Endodermal cell (in vitro differentiated cells): ENCODE data around the gene IL26. TPM values are rescaled to one million over a fixed set of nuclear protein-coding genes. Genes with fewer than 3 reads are reported as not detected.
A peak's percentile ranks its signal among the peaks of the same experiment; 100 is the strongest.
"Not testable (repeated sequence)": the region's sequence is repeated elsewhere in the genome, so short reads cannot be mapped to it uniquely, and the experiment has no call there.

Source experiments
- DNase-seq: peaks from one replicate; pipeline ENCODE4 v3.0.0-alpha.2; 2017
- H3K27ac ChIP-seq: 2 replicates; pipeline ENCODE4 v1.5.1; 2013; ENCODE audit warnings: mild to moderate bottlenecking, low read depth, low read length, moderate library complexity
- H3K27me3 ChIP-seq: 2 replicates; pipeline ENCODE4 v1.6.1; 2013; ENCODE audit warnings: mild to moderate bottlenecking, low read length, moderate library complexity; ENCODE audit not compliant: insufficient read depth, control insufficient read depth, poor library complexity, severe bottlenecking
- H3K36me3 ChIP-seq: 2 replicates; pipeline ENCODE4 v1.7.0; 2013; ENCODE audit warnings: mild to moderate bottlenecking, low read length, moderate library complexity; ENCODE audit not compliant: control insufficient read depth, insufficient read depth
- H3K4me1 ChIP-seq: one replicate; pipeline ENCODE4 v1.7.0; 2013; ENCODE audit warnings: low read length; ENCODE audit not compliant: control insufficient read depth, insufficient read depth
- H3K4me3 ChIP-seq: 2 replicates; pipeline ENCODE4 v1.5.1; 2013; ENCODE audit warnings: mild to moderate bottlenecking, low read length, moderate library complexity
- H3K9ac ChIP-seq: 2 replicates; pipeline ENCODE4 v1.6.1; 2013; ENCODE audit warnings: mild to moderate bottlenecking, low read length, moderate library complexity; ENCODE audit not compliant: poor library complexity, severe bottlenecking; ENCODE audit errors: extremely low read depth
- H3K9me3 ChIP-seq: 2 replicates; pipeline ENCODE4 v1.6.1; 2013; ENCODE audit warnings: mild to moderate bottlenecking, low read length, moderate library complexity; ENCODE audit not compliant: control insufficient read depth
- H3K27ac Mint-ChIP-seq: 2 replicates; pipeline ENCODE4 v1.8.0; 2020; ENCODE audit warnings: mixed read lengths
- H3K27me3 Mint-ChIP-seq: 2 replicates; pipeline ENCODE4 v1.8.0; 2021; ENCODE audit warnings: mild to moderate bottlenecking, mixed read lengths; ENCODE audit not compliant: insufficient read depth
- H3K36me3 Mint-ChIP-seq: 2 replicates; pipeline ENCODE4 v1.8.0; 2020; ENCODE audit warnings: low read depth, mixed read lengths
- H3K4me1 Mint-ChIP-seq: 2 replicates; pipeline ENCODE4 v1.8.0; 2020; ENCODE audit warnings: mixed read lengths
- H3K4me3 Mint-ChIP-seq: 2 replicates; pipeline ENCODE4 v1.8.0; 2020; ENCODE audit warnings: mild to moderate bottlenecking, moderate library complexity, mixed read lengths
- H3K9me3 Mint-ChIP-seq: 2 replicates; pipeline ENCODE4 v1.8.0; 2020; ENCODE audit warnings: mild to moderate bottlenecking, mixed read lengths
- CTCF ChIP-seq: fragments of 200-600 bp; sonication (generic); conservative IDR thresholded peaks from 2 replicates; pipeline ENCODE4 v1.5.0; 2021; ENCODE audit warnings: antibody characterized with exemption, mild to moderate bottlenecking
- WGBS, 2 experiments: methylation state at CpG; one replicate each; pipeline versions ENCODE4 v1.1.5 to v1.1.7; 2013; ENCODE audit warnings: missing lambda C conversion rate in 2 of 2, mixed read lengths in 1 of 2; ENCODE audit not compliant: insufficient coverage in 1 of 2, insufficient read length in 1 of 2; 5-methylcytosine and 5-hydroxymethylcytosine counted together
- total RNA-seq, 2 donors: library from RNA; stranded (reverse); fragmentation: NEBNext Ultra II Directional in 1 of 2; extraction: Animal tissue kit (Norgen Biotek cat#: 25700) in 1 of 2; gene quantifications; 2 replicates in 1 of 2; 3 replicates in 1 of 2; pipeline ENCODE4 v1.2.1, GENCODE V29; 2021

IL26 gene
- total RNA-seq, 2 donors from 2014 or later: not detected

- Mint-ChIP-seq H3K4me3 (no peak overlapping the region), H3K4me1 (peaks cover 3% of the 10 kb centered on the region), H3K9me3 (peaks cover 3% of the 10 kb centered on the region), H3K27me3 (peaks cover 2% of the 10 kb centered on the region), H3K36me3 (no peaks in the 10 kb centered on the region), H3K27ac (no peak overlapping the region)
- H3K36me3 ChIP-seq: no peaks in the 10 kb centered on the region
- no peak overlapping the region for H3K27ac ChIP-seq
- H3K4me1 ChIP-seq: no peaks in the 10 kb centered on the region
- H3K4me3 ChIP-seq: no peak overlapping the region
- no peaks in the 10 kb centered on the region for H3K9me3 ChIP-seq
- no peaks in the 10 kb centered on the region for H3K27me3 ChIP-seq
- no peak for DNase-seq
- WGBS, 2 experiments: 80% methylated on average over 1 of the region's 1 CpG; no CpG with 5 or more reads in 1 of the 2 experiments
- no peak for TF ChIP-seq CTCF
- no peak overlapping the region for H3K9ac ChIP-seq
Measured at GRCh38 chr12:68221497-68221896, 4.1 kb downstream of the IL26 start.

- Mint-ChIP-seq H3K4me1 (no peaks in the 10 kb centered on the region), H3K36me3 (no peaks in the 10 kb centered on the region), H3K27ac (no peak overlapping the region), H3K9me3 (peaks cover 2% of the 10 kb centered on the region), H3K27me3 (peaks cover 13% of the 10 kb centered on the region), H3K4me3 (no peak overlapping the region)
- H3K27ac ChIP-seq: no peak overlapping the region
- no peaks in the 10 kb centered on the region for H3K4me1 ChIP-seq
- TF ChIP-seq CTCF: no peak
- H3K27me3 ChIP-seq: peaks cover 19% of the 10 kb centered on the region
- H3K9me3 ChIP-seq: no peaks in the 10 kb centered on the region
- H3K9ac ChIP-seq: no peak overlapping the region
- H3K4me3 ChIP-seq: no peak overlapping the region
- no peaks in the 10 kb centered on the region for H3K36me3 ChIP-seq
- 89 to 100% methylated on average over 1 of the region's 2 CpGs for WGBS, 2 experiments
- no peak for DNase-seq
Measured at GRCh38 chr12:68210875-68211274, 14.7 kb downstream of the IL26 start.

- peaks cover 28% of the 10 kb centered on the region for H3K27me3 Mint-ChIP-seq
- H3K9me3 ChIP-seq, H3K9me3 Mint-ChIP-seq, H3K36me3 ChIP-seq, H3K4me3 Mint-ChIP-seq, H3K36me3 Mint-ChIP-seq, H3K4me3 ChIP-seq, H3K9ac ChIP-seq, H3K27ac Mint-ChIP-seq, H3K4me1 Mint-ChIP-seq, DNase-seq, H3K4me1 ChIP-seq: not testable (repeated sequence)
- Histone ChIP-seq H3K27me3 (peaks cover 36% of the 10 kb centered on the region), H3K27ac (peak overlapping the region; percentile 85)
- 83 to 87% methylated on average over 8 to 11 of the region's 12 CpGs for WGBS, 2 experiments
Measured at GRCh38 chr12:68209048-68209728, 16.4 kb downstream of the IL26 start.

GRCh38 chr12:68207276-68207675 lies 18.3 kb downstream of the IL26 start:
- no peaks in the 10 kb centered on the region for H3K36me3 ChIP-seq
- DNase-seq: no peak
- H3K27me3 Mint-ChIP-seq: peaks cover 37% of the 10 kb centered on the region
- peaks cover 2% of the 10 kb centered on the region for H3K9me3 Mint-ChIP-seq
- no peak overlapping the region for H3K4me3 Mint-ChIP-seq
- peaks cover 13% of the 10 kb centered on the region for H3K4me1 Mint-ChIP-seq
- no peaks in the 10 kb centered on the region for H3K4me1 ChIP-seq
- peaks cover 43% of the 10 kb centered on the region for H3K27me3 ChIP-seq
- no peak overlapping the region for H3K27ac Mint-ChIP-seq
- no peak overlapping the region for H3K9ac ChIP-seq
- no peak overlapping the region for H3K27ac ChIP-seq
- H3K4me3 ChIP-seq: no peak overlapping the region
- H3K9me3 ChIP-seq: no peaks in the 10 kb centered on the region
- TF ChIP-seq CTCF: no peak
- H3K36me3 Mint-ChIP-seq: no peaks in the 10 kb centered on the region
